H1 (cell line): ENCODE data around the gene RMDN2. TPM values are rescaled to one million over a fixed set of nuclear protein-coding genes. Genes with fewer than 3 reads are reported as not detected.

Source experiments
- CTCF ChIA-PET: fragments of 300-600 bp; sonication (Branson Sonifier 250); formaldehyde crosslinking; loops from one replicate; lab custom pipeline; 2021; ENCODE audit not compliant: partially characterized antibody; lab: Charles Lee
- POLR2A ChIA-PET: fragments of 300-600 bp; sonication (Branson Sonifier 250); formaldehyde crosslinking; loops from one replicate; lab custom pipeline; 2021; ENCODE audit warnings: inconsistent platforms; ENCODE audit not compliant: partially characterized antibody; lab: Charles Lee
- DNase-seq, 2 experiments: peaks; one replicate each; pipeline versions ENCODE4 v3.0.0 to v3.0.0-alpha.2; 2010 to 2022; ENCODE audit warnings: low spot score in 2 of 2, low read depth in 1 of 2, mixed read lengths in 1 of 2
- FAIRE-seq: peaks from 2 replicates; lab custom pipeline; 2011; peaks lifted over from hg19 to GRCh38; lab: Jason Lieb, UNC
- H2AFZ ChIP-seq: 2 replicates; pipeline ENCODE4 v1.8.1; 2012; ENCODE audit warnings: low read length, inconsistent platforms
- H2AK5ac ChIP-seq: 2 replicates; pipeline ENCODE4 v1.6.1; 2013; ENCODE audit warnings: low read depth, low read length
- H2BK120ac ChIP-seq: replicated peaks from 2 replicates; pipeline ENCODE3; 2013; ENCODE audit warnings: low read depth, low read length, inconsistent platforms
- H2BK12ac ChIP-seq: 2 replicates; pipeline ENCODE4 v1.6.1; 2013; ENCODE audit warnings: low read depth, low read length
- H2BK15ac ChIP-seq: 2 replicates; pipeline ENCODE4 v1.6.1; 2013; ENCODE audit warnings: low read length
- H2BK20ac ChIP-seq: 2 replicates; pipeline ENCODE4 v1.6.1; 2013; ENCODE audit warnings: low read length
- H2BK5ac ChIP-seq: 2 replicates; pipeline ENCODE4 v1.6.1; 2013; ENCODE audit warnings: low read depth, low read length
- H3K14ac ChIP-seq: 2 replicates; pipeline ENCODE4 v1.6.1; 2013; ENCODE audit warnings: inconsistent platforms; ENCODE audit not compliant: insufficient read length
- H3K18ac ChIP-seq: 2 replicates; pipeline ENCODE4 v1.6.1; 2013; ENCODE audit warnings: low read length; ENCODE audit errors: extremely low read depth
- H3K23ac ChIP-seq: 2 replicates; pipeline ENCODE4 v1.6.1; 2013; ENCODE audit warnings: inconsistent platforms; ENCODE audit not compliant: insufficient read length
- H3K23me2 ChIP-seq: 2 replicates; pipeline ENCODE4 v1.6.1; 2013; ENCODE audit warnings: low read depth, low read length
- H3K27ac ChIP-seq: 2 replicates; pipeline ENCODE4 v1.6.1; 2011; ENCODE audit warnings: low read depth, low read length, inconsistent platforms
- H3K27me3 ChIP-seq, 4 experiments: replicated peaks in 1 of 4; 1 replicate in 1 of 4; 2 replicates in 3 of 4; pipeline versions ENCODE4 v1.6.1 to v1.8.1; 2011 to 2013; ENCODE audit warnings: low read length in 3 of 4, mild to moderate bottlenecking in 3 of 4, inconsistent platforms in 2 of 4, mixed read lengths in 2 of 4, moderate library complexity in 1 of 4; ENCODE audit not compliant: control insufficient read depth in 3 of 4, insufficient read depth in 3 of 4; ENCODE audit errors: extremely low read depth in 1 of 4
- H3K36me3 ChIP-seq, 4 experiments: 2 replicates each; pipeline versions ENCODE4 v1.6.1 to v1.8.1; 2011 to 2013; ENCODE audit warnings: mild to moderate bottlenecking in 4 of 4, low read length in 3 of 4, moderate library complexity in 2 of 4, control low read depth in 1 of 4, inconsistent platforms in 1 of 4; ENCODE audit not compliant: insufficient read depth in 4 of 4, control insufficient read depth in 2 of 4
- H3K4ac ChIP-seq: replicated peaks from 2 replicates; pipeline ENCODE3; 2013; ENCODE audit warnings: low read length, low read depth, mixed read lengths, inconsistent platforms; ENCODE audit not compliant: insufficient read length
- H3K4me1 ChIP-seq, 4 experiments: replicated peaks in 1 of 4; 1 replicate in 1 of 4; 2 replicates in 3 of 4; pipeline versions ENCODE4 v1.6.1 to v1.8.1; 2011 to 2013; ENCODE audit warnings: low read length in 3 of 4, inconsistent platforms in 2 of 4, mixed read lengths in 1 of 4; ENCODE audit not compliant: insufficient read depth in 4 of 4, control insufficient read depth in 3 of 4
- H3K4me2 ChIP-seq, 2 experiments: 2 replicates each; pipeline versions ENCODE4 v1.6.1 to v1.8.1; 2011 to 2013; ENCODE audit warnings: low read depth in 2 of 2, low read length in 2 of 2, control low read depth in 1 of 2, inconsistent platforms in 1 of 2, mild to moderate bottlenecking in 1 of 2; ENCODE audit not compliant: insufficient read depth in 1 of 2
- H3K4me3 ChIP-seq, 4 experiments: fragments of 200-600, 300-600 bp in 1 of 4; sonication (generic), shearing (Covaris generic), sonication (Bioruptor Twin) in 1 of 4; 2 replicates each; pipeline versions ENCODE4 v1.5.1 to v1.8.1; 2011 to 2016; ENCODE audit warnings: low read length in 4 of 4, low read depth in 3 of 4, control low read depth in 2 of 4, inconsistent platforms in 2 of 4, mild to moderate bottlenecking in 2 of 4, mixed read lengths in 1 of 4, moderate library complexity in 1 of 4; ENCODE audit not compliant: insufficient read depth in 2 of 4; ENCODE audit errors: extremely low read depth in 1 of 4
- H3K56ac ChIP-seq: replicated peaks from 2 replicates; pipeline ENCODE3; 2013; ENCODE audit warnings: low read depth, mild to moderate bottlenecking, mixed read lengths, low read length, inconsistent platforms; ENCODE audit not compliant: insufficient read length
- H3K79me1 ChIP-seq: 2 replicates; pipeline ENCODE4 v1.6.1; 2013; ENCODE audit warnings: low read depth, low read length, control low read depth
- H3K79me2 ChIP-seq, 2 experiments: 2 replicates each; pipeline versions ENCODE4 v1.6.1 to v1.8.1; 2012 to 2013; ENCODE audit warnings: low read length in 2 of 2, mild to moderate bottlenecking in 2 of 2, inconsistent platforms in 1 of 2; ENCODE audit not compliant: insufficient read depth in 2 of 2, control insufficient read depth in 1 of 2
- H3K9ac ChIP-seq, 4 experiments: replicated peaks in 1 of 4; 1 replicate in 1 of 4; 2 replicates in 3 of 4; pipeline versions ENCODE4 v1.6.1 to v1.8.1; 2011 to 2013; ENCODE audit warnings: low read depth in 3 of 4, low read length in 3 of 4, control low read depth in 2 of 4, mild to moderate bottlenecking in 2 of 4, moderate library complexity in 2 of 4, inconsistent platforms in 1 of 4; ENCODE audit errors: extremely low read depth in 1 of 4
- H3K9me3 ChIP-seq, 2 experiments: 2 replicates each; pipeline versions ENCODE4 v1.6.1 to v1.8.1; 2012 to 2013; ENCODE audit warnings: mild to moderate bottlenecking in 2 of 2, moderate library complexity in 2 of 2, control low read depth in 1 of 2, inconsistent platforms in 1 of 2, low read depth in 1 of 2, low read length in 1 of 2, mixed read lengths in 1 of 2; ENCODE audit not compliant: insufficient read depth in 2 of 2
- H4K20me1 ChIP-seq, 2 experiments: replicated peaks in 1 of 2; 2 replicates each; pipeline versions ENCODE3 to v1.8.1; 2011 to 2013; ENCODE audit warnings: inconsistent platforms in 2 of 2, low read length in 2 of 2, mild to moderate bottlenecking in 1 of 2; ENCODE audit not compliant: insufficient read depth in 2 of 2, control insufficient read depth in 1 of 2
- H4K5ac ChIP-seq: 2 replicates; pipeline ENCODE4 v1.6.1; 2013; ENCODE audit warnings: low read length, low read depth, mixed read lengths, inconsistent platforms; ENCODE audit not compliant: insufficient read length
- H4K8ac ChIP-seq: 2 replicates; pipeline ENCODE4 v1.8.0; 2013; ENCODE audit warnings: mild to moderate bottlenecking, moderate library complexity, low read length, inconsistent platforms; ENCODE audit not compliant: insufficient read depth; ENCODE audit errors: extremely low read depth
- H4K91ac ChIP-seq: replicated peaks from 2 replicates; pipeline ENCODE3; 2013; ENCODE audit warnings: low read length, mixed read lengths, inconsistent platforms; ENCODE audit not compliant: insufficient read length
- ASH2L ChIP-seq: fragments of 200-600, 300-600 bp; sonication (generic); IDR thresholded peaks from one replicate; pipeline ENCODE4 v1.7.1; 2017; ENCODE audit warnings: low read length
- BRCA1 ChIP-seq: IDR thresholded peaks from 2 replicates; pipeline ENCODE4 v1.6.1; 2012; ENCODE audit warnings: low read depth, low read length, improper control_type of control experiment
- GTF2F1 ChIP-seq: IDR thresholded peaks from 2 replicates; pipeline ENCODE4 v1.6.1; 2012; ENCODE audit warnings: low read depth, low read length, improper control_type of control experiment, borderline replicate concordance
- WGBS, 2 experiments: shearing (Covaris generic) in 1 of 2; methylation state at CpG; one replicate each; pipeline versions ENCODE4 v1.1.6 to v1.1.7; 2013 to 2015; ENCODE audit warnings: low lambda C conversion rate in 2 of 2, mixed read lengths in 2 of 2, inconsistent platforms in 1 of 2, low coverage in 1 of 2, missing lambda C conversion rate in 1 of 2; ENCODE audit not compliant: insufficient replicate concordance in 2 of 2, insufficient coverage in 1 of 2, insufficient read length in 1 of 2; ENCODE audit errors: extremely low coverage in 1 of 2, missing lambda C conversion rate in 1 of 2; 5-methylcytosine and 5-hydroxymethylcytosine counted together
- polyA plus RNA-seq, 7 experiments: library from polyadenylated mRNA; depleted of rRNA in 3 of 7; stranded (reverse) in 5 of 7; unstranded in 2 of 7; fragments of >200 nt in 5 of 7; fragments of 200-250 nt in 2 of 7; gene quantifications; 1 replicate in 5 of 7; 2 replicates in 1 of 7; 4 replicates in 1 of 7; pipeline versions ENCODE4 v1.2.1 to v1.2.3, GENCODE V29; 2011 to 2013; ENCODE audit warnings: missing spikeins in 2 of 7, mixed read lengths in 2 of 7
- total RNA-seq: library from RNA; stranded (reverse); fragmentation: NEBNext Ultra II Directional; extraction: Animal tissue kit (Norgen Biotek cat#: 25700); gene quantifications from 2 replicates; pipeline ENCODE4 v1.2.1, GENCODE V29; 2021

The RMDN2 gene
- total and polyA plus RNA-seq, 2 of the 8 experiments (the other 6 are each of a cell fraction or from before 2014, with no cell fraction given) = 0.53 to 3.0 TPM

DNA sequence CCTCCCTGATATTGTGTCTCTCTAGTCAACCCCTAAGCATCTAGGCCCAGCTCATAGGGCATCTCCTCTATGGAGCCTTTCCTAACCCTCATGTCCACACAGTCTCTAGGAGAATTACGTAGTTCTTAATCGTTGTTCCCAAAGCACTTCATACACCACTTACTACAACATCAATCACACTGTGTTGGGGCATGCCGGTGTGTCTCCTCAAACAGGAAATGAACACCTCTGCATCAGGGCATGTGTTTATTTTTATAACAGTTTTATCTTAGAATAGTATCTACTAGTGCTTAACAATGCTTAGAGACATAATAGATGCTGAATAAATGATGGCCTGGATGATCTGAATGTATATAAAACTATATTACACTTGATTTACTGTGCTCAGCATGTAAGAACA, 131.1 kb downstream of the RMDN2 start:
- DNase-seq = no peak
- ChIA-PET POLR2A (interaction anchor here (1.3 kb wide), 1 partner anchor 19 kb away, joined by 4 read pairs; no protein-coding TSS in a partner anchor), CTCF (interaction anchor here (0.9 kb wide), 1 partner anchor 219 kb away, joined by 3 read pairs; no protein-coding TSS in a partner anchor)
- Histone ChIP-seq H3K79me1 (no peaks in the 10 kb centered on the region), H2BK20ac (no peak overlapping the region), H2AFZ (no peak overlapping the region), H3K9ac (no peak overlapping the region), H3K4me3 (no peak overlapping the region), H3K79me2 (no peaks in the 10 kb centered on the region), H4K91ac (no peak overlapping the region), H4K8ac (no peak overlapping the region), H3K18ac (no peak overlapping the region), H2BK15ac (no peak overlapping the region), H3K56ac (no peak overlapping the region), H3K23me2 (no peaks in the 10 kb centered on the region), H3K4me1 (no peaks in the 10 kb centered on the region), H3K14ac (no peak overlapping the region), H2AK5ac (no peak overlapping the region), H3K4ac (no peak overlapping the region), H3K23ac (no peak overlapping the region), H4K20me1 (no peaks in the 10 kb centered on the region), H2BK120ac (no peak overlapping the region), H3K36me3 (no peaks in the 10 kb centered on the region), H3K4me2 (no peak overlapping the region), H3K9me3 (no peaks in the 10 kb centered on the region), H4K5ac (no peak overlapping the region), H2BK5ac (no peak overlapping the region), H3K27ac (no peak overlapping the region), H2BK12ac (no peak overlapping the region), H3K27me3 (peaks cover 0 to 1% (median 0%) of the 10 kb centered on the region in 4 experiments; a peak in 2 of 7 replicates)
- TF ChIP-seq GTF2F1 = no peak
- no peak for TF ChIP-seq ASH2L
- no peak for TF ChIP-seq BRCA1
- FAIRE-seq = no peak
- WGBS, 2 experiments = 97% methylated on average over 3 of the region's 3 CpGs; no CpG with 5 or more reads in 1 of the 2 experiments
